HG03025 (cell line): ENCODE measurements around the gene C1orf198.

ENCODE experiments used
- ATAC-seq: cut with Tn5 transposase; IDR thresholded peaks from one replicate; pipeline ENCODE4 v1.9.1; 2021; ENCODE audit warnings: mild to moderate bottlenecking, moderate library complexity; ENCODE audit not compliant: unreplicated experiment, low FRiP score

Gene C1orf198

DNA sequence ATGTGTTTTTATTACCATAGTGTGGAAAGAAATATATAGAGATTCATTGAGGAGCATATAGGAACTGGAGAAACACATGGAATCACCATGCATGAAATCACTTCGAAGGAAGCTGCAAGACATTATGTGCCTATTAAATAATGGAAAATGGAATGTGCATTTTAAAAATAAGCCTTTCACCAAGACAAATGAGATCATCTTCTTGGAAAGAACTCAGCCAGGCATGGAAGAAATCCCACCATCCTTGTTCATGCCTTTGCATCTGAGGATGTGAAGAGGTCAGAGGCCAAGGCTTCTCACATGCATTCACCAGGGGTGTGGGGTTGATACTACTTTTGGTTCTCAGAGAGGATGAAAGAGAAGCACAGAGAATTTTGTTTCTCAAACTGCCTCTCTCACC, 50.0 kb downstream of the C1orf198 start:
- no peak for ATAC-seq

DNA sequence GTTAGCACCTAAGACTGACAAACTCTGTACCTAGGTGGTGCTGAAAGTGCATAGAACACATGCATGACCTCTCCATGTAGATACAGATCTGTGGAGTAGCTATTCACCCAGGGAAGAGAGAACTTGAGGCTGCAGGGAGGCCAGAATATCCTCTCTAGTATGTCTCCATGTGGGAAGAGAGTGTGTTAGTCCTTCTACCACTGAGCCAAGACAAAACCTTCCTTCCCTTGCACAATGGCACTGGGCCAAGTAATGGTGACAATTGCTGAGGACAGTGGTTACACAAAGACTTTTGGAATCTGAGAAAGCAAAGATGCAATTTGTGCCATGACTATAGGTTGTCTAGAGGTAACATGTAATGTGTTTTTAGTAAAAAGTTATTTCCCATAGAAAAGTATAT, 52.3 kb downstream of the C1orf198 start:
- no peak for ATAC-seq

DNA sequence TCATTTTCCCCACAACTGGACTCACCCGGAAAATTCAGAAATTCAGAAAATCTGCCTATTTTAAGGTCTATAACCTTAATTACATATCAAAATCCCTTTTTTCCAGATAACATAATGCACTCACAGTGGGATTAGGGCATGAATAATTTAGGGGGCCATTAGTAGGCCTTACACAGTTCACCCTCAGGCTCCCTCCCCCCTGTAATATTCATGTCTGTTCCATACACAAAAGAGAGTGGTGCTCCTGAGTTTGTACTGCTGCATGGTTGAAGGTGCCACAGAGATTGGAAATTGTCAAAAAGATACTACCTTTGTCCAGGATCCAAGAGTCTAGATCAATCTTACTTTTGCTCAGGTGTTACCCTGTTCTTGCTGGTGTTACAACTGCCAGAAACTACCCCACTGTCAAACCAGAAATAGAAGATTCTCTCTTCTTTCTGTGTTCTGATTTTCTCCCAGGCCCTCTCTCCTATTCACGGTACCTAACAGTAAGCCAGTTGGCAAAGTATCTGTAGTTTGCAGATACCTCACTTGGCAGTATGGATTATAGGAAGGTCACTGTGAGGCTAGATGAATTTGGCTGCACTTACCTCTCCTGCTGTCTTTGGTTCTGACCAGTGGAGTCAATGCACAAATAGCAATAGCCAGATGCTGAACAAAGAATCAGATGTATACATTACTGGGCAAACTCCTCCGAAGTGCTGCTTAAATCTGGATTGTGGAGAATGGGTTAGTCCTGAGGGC, 53.2 kb downstream of the C1orf198 start:
- no peak for ATAC-seq

DNA sequence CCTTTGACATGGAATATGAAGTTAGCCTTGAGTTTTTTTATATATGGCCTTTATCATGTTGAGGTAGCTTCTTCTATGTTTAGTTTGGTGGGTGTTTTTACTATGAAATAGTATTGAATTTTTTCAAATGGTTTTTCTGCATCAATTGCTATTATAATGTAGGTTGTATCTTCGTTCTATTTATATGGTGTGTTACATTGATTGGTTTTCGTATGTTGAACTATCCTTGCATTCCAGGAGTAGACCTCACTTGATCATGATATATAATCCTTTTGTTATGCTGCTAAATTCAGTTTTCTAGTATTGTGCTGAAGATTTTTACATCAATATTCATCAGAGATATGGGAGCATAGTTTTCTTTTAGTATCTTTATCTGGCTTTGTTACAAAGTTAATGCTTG, 55.8 kb downstream of the C1orf198 start:
- ATAC-seq: no peak

DNA sequence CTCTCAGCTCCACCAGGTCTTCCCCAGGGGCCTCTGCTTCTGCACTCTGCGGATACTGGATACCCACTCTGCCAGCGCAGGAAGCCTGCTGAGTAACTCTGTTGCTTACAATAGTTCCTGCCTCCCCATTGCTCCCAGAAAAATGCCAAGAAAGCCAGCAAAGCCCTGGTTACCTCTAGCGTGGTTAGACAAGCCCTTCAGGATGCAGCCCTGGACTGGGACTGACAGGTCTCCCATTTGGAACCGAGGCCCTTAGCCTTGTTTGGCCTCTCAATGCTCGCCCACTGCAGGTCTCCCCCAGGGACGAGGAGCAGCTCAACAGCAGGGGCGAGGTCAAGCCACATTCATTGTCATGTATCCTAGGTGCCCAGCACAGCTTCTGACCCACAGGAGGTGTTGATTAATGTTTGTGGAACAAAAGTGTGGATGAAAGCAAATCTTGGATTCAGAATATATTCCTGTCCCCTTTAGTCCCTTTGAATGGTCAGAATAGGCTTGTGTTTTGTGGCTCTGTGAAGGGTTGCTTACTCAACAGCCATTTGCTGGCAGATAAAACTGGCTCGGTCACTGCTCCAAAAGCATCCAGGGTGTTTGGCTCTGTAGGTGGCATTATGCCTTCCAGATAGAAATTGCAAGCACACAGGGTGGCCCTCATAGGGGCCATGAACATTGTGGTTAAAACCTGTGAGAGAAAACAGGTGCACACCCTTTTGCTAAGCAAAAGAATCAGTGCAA, 58.9 kb downstream of the C1orf198 start:
- no peak for ATAC-seq

DNA sequence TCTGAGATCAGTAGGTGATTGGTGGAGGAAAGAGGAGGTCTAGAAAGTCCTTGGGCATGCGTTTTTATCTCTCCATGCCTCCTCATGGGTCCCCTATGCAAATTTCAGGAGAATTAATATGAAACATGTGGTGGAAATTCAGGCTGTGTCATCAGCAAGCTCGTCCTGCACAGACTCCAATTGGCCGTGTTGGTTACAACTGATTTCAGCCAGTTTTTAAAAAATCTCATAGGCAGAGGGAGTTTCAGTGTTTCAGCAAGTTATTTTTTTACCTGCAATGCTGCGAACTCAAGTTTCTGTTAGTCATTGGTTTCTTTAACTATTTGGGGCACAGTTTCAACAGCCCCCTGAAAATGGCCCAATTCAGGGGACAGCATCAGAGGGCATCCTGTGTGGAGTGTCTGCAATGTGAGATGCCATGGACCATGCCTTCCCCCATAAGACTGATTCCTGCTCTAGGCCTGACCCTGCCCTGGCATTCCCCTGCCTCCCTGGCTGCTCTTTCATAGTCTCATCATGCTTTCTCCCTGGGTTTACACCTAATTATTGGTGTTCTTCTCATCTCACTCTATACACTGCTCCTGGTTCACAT, 59.9 kb downstream of the C1orf198 start:
- ATAC-seq: no peak

DNA sequence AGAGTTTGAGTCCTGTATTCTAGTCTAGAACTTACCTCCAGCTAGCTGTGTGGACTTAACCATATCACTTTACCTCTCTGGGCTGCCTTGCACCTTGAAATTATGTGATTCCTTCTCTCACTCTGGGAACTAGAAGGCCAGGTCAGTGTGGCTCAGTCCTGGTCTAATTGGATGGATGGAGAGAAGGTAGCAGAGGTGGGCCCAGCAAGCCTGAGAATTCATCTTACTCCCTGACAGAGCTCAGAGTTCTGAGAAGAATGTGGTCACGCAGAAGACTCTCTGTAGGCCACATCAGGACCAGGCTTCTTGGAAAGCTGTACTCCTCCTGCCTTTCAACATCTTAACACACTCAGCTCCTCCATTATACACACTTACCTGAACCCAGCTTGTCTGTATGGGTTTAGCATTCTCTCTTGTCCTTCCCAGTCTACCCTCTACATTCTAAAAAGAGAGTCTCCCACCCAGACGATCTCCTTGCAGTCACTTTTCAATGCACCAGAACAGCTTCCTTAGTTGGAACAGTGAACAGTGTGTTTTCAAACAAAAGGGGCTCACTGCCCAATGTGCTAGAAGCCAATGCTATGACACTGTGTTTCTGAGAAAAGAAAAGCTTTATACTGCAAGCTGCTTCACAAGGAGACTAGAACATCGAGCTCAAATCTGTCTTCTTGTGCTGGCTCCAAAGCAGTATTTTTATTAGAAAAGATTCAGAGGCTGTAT, 60.6 kb downstream of the C1orf198 start:
- ATAC-seq: no peak

DNA sequence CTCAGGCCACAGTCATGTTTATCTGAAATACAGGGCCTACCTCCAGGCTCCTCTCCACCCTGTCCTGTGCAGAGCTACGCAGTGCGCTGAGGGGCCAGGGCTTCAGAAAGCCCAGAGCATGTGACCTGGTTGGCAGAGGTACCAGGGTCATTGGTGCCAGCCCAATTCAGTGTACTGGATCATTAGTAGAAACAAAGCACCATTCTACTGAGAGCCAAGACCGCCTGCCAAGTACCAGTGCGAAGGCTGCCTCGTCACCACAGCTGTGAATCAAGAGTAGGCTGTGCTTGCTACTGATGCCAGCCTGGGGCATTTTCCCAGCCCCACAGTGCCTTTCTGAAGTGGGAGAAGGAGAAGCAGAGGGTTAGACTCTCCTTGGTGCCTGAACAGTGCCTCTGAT, 61.3 kb downstream of the C1orf198 start:
- no peak for ATAC-seq

DNA sequence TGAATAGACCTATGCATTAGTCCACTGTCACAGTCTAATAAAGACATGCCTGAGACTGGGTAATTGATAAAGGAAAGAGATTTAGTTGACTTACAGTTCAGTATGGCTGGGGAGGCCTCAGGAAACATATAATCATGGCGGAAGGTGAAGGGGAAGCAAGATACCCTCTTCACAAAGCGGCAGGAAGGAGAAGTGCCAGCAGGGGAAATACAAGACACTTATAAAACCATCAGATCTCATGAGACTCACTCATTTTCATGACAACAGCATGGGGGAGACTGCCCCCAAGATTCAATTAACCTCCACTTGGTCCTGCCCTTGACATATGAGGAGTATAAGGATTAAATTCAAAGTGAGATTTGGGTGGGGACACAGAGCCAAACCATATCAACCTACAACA, 61.8 kb downstream of the C1orf198 start:
- no peak for ATAC-seq

DNA sequence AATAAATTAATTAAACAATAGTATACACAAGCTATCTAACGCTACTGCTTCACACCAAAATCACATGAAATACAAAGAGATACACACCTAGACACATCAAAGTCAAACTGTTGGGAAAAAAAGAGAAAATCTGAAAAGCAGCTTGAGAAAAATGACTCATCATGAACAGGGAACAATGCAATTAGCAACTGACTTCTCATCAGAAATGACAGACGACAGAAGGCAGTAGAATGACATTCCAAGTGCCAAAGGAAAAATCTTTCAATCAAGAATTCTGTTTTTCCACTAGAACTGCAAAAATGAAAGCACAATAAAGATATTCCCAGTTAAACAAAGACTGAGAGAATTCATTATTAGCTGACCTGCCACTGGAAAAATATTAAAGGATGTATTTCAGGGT, 63.9 kb downstream of the C1orf198 start:
- ATAC-seq: no peak

DNA sequence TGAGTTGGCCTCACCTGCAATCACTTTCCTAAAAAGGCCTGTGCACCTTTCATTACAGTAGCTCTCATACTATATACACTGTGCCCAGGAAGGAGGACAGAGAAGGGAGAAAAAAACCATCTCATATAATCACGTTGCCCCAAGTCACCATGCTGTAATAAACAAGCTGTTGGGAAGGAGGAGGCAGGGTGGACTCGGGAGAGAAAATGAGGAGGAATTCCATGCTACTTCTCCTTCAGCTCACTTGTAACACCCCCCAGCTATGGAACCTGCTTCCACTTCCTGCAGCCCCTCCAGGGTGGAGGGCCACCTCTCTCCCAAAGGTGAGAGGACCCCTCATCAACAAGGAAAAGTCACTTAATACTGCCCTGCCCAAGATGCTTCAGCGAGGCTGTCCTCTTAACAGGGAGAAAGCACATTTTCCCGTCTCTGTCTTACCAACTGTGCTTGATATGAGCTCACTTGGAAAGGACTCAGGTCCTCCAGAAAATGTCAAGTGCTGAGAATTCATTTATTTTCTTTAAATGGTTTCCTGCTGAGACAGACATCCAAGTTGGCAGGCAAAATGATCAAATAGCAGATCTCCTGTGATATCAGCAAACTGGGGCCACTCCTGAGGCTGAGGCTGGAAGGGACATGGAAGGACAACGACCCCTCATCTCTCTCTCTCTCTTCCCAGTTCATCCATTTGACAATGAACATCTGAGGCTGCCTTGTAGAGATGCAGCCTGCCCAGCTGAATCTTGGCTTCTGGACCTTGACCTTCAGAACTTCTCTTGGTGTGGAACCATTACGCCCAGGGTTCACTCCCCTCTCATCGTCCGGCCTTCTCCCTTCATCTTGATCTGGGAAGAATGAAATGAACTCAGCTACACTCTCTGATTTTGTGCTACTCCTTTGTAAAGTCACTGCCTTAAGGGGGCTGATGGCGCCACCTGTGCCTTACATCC, 67.2 kb downstream of the C1orf198 start:
- ATAC-seq: no peak

DNA sequence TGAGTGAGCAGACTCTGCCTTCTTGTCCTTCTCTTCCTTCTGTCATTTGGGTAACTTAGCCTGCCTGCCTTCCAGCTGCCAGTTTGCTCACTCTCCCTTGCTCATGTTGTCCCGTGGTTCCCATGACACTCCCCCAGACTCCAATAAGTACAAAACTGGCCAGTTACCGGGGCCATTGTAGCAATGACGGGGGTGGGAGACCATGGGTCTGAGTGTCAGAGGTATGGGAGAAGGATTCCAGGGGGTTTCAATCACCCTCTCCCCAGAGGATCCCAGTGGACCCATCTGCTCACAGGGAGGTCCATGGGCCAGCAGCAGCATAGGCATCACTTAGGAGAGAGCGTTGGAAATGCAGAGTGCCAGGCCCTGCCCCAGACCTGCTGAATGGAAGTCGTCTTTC, 69.8 kb downstream of the C1orf198 start:
- ATAC-seq: no peak

DNA sequence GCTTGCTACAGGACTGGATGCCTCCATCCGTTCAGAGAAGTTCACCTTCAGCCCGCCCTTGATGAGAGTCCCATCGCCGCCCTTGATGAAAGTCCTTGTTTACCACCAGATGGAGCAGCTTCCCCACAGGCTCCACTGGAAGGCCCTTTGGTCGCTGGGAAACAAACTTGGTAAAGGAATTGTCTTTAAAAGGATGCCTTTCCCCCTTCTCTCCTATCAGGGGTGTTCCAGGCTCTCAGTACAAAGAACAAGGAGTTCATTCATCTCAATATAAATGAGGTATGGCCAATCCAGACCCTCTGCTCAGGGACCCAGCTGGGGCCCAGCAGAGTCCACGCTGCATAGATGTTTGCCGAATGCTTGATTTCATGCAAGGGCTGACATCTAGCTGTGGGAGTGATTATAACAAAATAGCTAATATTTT, 70.4 kb downstream of the C1orf198 start:
- no peak for ATAC-seq

DNA sequence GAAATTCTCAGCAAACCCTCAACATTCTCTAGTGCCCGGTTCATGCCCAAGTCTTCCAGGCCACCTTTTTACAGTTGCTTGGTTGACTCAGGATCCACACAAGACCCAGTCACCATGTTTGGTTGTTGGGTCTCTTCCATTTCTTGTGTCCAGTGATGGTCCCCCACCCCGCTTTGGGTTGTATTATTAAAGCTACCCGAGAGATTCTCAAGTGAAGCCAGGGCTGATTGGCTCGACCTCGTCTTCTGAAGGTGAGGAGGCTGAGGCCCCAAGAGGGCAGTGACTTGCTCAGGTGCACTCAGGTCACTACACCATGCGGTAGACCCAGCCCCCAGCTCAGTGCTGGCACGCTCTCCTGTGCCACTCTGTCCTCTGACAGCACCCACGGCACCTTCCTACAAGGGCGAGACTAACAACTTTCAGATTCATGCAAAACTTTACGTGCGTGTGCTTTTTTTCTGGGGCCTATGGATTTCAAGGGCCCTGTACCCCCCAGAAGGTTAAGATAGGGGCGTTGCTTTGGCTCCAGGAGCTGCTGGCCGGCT, 70.9 kb downstream of the C1orf198 start:
- ATAC-seq: no peak

DNA sequence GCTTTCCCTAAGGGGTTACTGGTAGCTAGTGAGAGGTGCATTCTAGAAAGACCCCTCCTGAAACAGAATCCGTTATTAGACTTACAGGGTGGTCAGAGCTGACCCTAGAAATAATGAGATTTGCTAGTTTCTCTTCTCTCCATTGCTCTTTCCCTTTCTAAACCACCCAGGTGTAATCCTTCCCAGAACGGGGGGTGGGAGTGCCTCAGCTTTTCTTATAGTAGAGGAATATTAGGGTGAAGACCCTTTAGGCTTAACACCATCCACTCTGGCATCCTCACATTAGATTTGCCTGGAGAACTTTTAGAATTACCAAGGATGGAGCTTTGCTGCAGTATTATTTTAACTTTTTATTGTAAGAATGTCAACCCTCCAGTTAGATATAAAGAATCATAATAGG, 71.7 kb downstream of the C1orf198 start:
- no peak for ATAC-seq

DNA sequence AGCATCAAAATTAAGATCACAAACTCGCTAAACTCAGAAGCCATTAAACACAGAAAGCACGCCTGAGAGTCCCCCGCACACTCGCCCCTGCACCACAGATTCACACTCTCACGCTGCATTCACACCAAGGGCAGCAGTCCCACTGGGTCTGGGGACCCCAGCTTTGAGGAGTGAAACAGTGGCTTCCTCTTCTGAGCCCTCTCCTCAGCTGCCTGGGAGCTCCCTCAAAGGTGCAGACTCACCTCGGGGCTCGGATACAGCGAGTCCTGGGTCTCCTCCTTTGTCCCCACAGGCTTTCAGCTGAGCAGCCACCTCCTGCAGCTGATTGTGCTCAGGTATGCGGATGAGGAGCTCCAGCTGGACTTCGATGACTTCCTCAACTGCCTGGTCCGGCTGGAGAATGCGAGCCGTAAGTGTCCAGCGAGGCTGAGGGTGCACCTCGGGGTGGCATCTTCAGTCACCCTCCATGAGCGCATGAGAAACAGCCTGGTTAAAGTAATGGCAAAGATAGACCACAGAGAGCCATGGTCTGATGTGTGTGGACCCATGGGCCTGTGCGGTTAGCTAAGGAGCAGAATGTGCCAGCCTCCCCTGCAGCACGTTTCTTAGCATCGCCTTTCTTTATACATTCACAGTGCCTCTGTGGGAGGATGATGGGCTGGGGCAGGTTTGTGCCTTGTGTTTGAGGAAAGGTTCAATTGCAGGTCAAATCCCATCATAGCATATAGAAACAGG, 73.3 kb downstream of the C1orf198 start:
- no peak for ATAC-seq

DNA sequence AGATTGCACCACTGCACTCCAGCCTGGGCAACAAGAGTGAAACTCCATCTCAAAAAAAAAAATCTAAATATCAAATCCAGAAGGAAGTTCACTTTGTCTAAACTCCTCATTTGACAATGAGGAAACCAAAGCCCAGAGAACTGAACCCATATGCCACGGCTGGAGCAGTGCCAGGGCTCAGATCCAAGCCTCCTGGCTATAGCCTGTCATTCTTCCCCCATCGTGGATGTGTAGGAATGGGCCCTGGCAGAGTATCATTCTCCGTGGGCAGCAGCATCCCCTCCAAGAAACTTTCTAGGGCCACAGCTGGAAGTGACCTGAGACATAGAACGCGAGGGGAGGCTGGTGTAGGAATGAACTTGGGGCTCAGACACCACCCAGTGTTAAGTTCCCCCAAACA, 73.9 kb downstream of the C1orf198 start:
- ATAC-seq: no peak

DNA sequence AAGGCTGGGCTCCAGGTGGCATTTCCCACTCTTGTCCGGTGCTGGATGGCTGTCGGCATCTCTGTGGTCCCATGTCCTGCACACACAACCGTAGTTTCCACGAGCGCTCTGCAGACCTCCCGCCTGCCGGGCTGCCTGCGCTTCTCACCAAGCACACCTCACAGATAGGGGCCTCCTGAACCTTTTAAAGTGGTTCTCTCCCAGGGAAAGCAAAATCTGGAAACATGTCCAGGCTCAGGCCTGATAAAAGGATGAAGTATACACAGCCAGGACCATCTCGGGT, 74.9 kb downstream of the C1orf198 start:
- no peak for ATAC-seq

DNA sequence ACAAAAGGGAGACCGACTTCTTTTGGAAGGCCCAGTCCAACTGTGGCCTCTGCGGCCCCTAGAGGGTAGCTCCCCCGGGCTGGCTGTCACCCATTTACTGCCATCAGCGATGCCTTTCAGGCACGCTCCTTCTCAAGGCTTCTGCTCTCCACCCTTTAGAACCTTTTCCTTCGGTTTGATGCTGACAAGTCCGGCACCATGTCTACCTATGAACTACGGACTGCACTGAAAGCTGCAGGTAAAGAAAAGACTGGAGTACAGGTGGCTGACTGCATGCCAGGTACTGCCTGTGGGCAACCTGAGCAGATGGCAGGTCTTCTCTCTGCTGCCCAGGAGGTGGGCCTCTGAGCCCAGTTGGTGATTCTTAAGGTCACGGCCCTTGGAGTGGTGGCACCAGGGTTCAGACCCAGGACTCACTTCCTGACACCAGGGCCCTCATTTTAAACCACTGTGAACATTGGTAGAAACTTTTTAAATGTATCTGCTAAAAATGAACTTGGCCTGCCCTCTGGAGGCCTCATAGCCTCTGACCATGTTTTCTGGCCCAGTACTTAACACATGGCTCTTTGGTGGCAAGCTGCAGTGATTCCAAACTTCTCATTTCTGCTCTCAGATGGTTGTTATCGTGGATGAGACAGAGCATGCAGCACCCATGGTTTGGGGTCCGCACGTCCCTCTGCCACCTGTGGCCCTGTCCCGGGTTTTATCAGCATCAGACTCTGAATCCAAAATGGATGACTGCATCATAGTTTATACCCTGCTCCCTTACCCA, 75.4 kb downstream of the C1orf198 start:
- ATAC-seq: no peak
